NCI-H446 (cell line): ENCODE measurements around the gene FAM90A1.
A peak's percentile ranks its signal among the peaks of the same experiment; 100 is the strongest.
"Not testable (repeated sequence)": the region's sequence is repeated elsewhere in the genome, so short reads cannot be mapped to it uniquely, and the experiment has no call there.

Experiments
- DNase-seq, 2 experiments: peaks; one replicate each; lab custom pipeline; 2025; lab: John Stamatoyannopoulos, UW

FAM90A1 gene

GRCh38 chr12:8226992-8227731, at the start of gene FAM90A1:
FAM90A1 (minus strand) TSS chr12:8227618; CDS start chr12:8224832, 2,786 bp downstream.
- DNase-seq = not testable (repeated sequence)

GRCh38 chr12:8276397-8276796, 49.0 kb upstream of the FAM90A1 start:
- DNase-seq = not testable (repeated sequence)

GRCh38 chr12:8266706-8267105, 39.3 kb upstream of the FAM90A1 start:
- DNase-seq = not testable (repeated sequence)

GRCh38 chr12:8264236-8264635, 36.8 kb upstream of the FAM90A1 start:
- not testable (repeated sequence) for DNase-seq

- DNase-seq = not testable (repeated sequence)
These were observed 33.7 kb upstream of the FAM90A1 start for GRCh38 chr12:8261111-8261554.

GRCh38 chr12:8256356-8256755, 28.9 kb upstream of the FAM90A1 start:
- not testable (repeated sequence) for DNase-seq

- not testable (repeated sequence) for DNase-seq
These were observed 27.3 kb upstream of the FAM90A1 start for GRCh38 chr12:8254705-8255104.

GRCh38 chr12:8252056-8252818, 24.8 kb upstream of the FAM90A1 start:
- not testable (repeated sequence) for DNase-seq

- not testable (repeated sequence) for DNase-seq
These were observed 24.2 kb upstream of the FAM90A1 start for GRCh38 chr12:8251616-8252015.

- not testable (repeated sequence) for DNase-seq
These were observed 19.6 kb upstream of the FAM90A1 start for GRCh38 chr12:8246941-8247535.

GRCh38 chr12:8243682-8244161, 16.3 kb upstream of the FAM90A1 start:
- DNase-seq = not testable (repeated sequence)

- DNase-seq = peak; percentile 79 to 92
These were observed 15.7 kb upstream of the FAM90A1 start for GRCh38 chr12:8242880-8243681.

GRCh38 chr12:8242622-8242879, 15.1 kb upstream of the FAM90A1 start:
- DNase-seq = not testable (repeated sequence)

- DNase-seq = not testable (repeated sequence)
These were observed 14.7 kb upstream of the FAM90A1 start for GRCh38 chr12:8241917-8242621.

- DNase-seq = not testable (repeated sequence)
These were observed 13.1 kb upstream of the FAM90A1 start for GRCh38 chr12:8240340-8241114.

- not testable (repeated sequence) for DNase-seq
These were observed 9.6 kb upstream of the FAM90A1 start for GRCh38 chr12:8237031-8237430.

- DNase-seq = not testable (repeated sequence)
These were observed 8.1 kb upstream of the FAM90A1 start for GRCh38 chr12:8235316-8236157.

- not testable (repeated sequence) for DNase-seq
These were observed 7.3 kb upstream of the FAM90A1 start for GRCh38 chr12:8234746-8235145.

- DNase-seq = not testable (repeated sequence)
These were observed 6.6 kb upstream of the FAM90A1 start for GRCh38 chr12:8233935-8234495.
